Smooth muscle cell (in vitro differentiated cells): ENCODE data around the gene MTCH2. TPM values are rescaled to one million over a fixed set of nuclear protein-coding genes. Genes with fewer than 3 reads are reported as not detected.

ENCODE experiments used
- DNase-seq: peaks from one replicate; lab custom pipeline; 2025; ENCODE audit not compliant: unreplicated experiment; lab: John Stamatoyannopoulos, UW
- H2AFZ ChIP-seq: fragments of 200-600 bp; sonication (generic); 2 replicates; pipeline ENCODE4 v1.6.0; 2016; ENCODE audit warnings: antibody characterized with exemption, low read depth, mild to moderate bottlenecking
- H3F3A ChIP-seq: fragments of 200-600 bp; sonication (generic); 2 replicates; pipeline ENCODE4 v1.6.0; 2017; ENCODE audit warnings: antibody characterized with exemption, low read depth
- H3K27ac ChIP-seq: fragments of 200-600 bp; sonication (generic); 2 replicates; pipeline ENCODE4 v1.5.1; 2016; ENCODE audit warnings: low read depth, mild to moderate bottlenecking
- H3K27me3 ChIP-seq: fragments of 200-600 bp; sonication (generic); 2 replicates; pipeline ENCODE4 v1.6.1; 2016; ENCODE audit warnings: low read depth, mild to moderate bottlenecking
- H3K36me3 ChIP-seq: fragments of 200-600 bp; sonication (generic); 2 replicates; pipeline ENCODE4 v1.5.1; 2016; ENCODE audit warnings: low read depth
- H3K4me1 ChIP-seq: fragments of 200-600 bp; sonication (generic); 2 replicates; pipeline ENCODE4 v1.5.1; 2016; ENCODE audit warnings: low read depth
- H3K4me2 ChIP-seq: fragments of 200-600 bp; sonication (generic); 2 replicates; pipeline ENCODE4 v1.6.0; 2016; ENCODE audit warnings: mild to moderate bottlenecking
- H3K4me3 ChIP-seq: fragments of 200-600 bp; sonication (generic); 2 replicates; pipeline ENCODE4 v1.5.1; 2016; ENCODE audit warnings: mild to moderate bottlenecking
- H3K79me2 ChIP-seq: fragments of 200-600 bp; sonication (generic); 2 replicates; pipeline ENCODE4 v1.6.0; 2016; ENCODE audit warnings: low read depth, mild to moderate bottlenecking
- H3K9ac ChIP-seq: fragments of 200-600 bp; sonication (generic); 2 replicates; pipeline ENCODE4 v1.6.0; 2016; ENCODE audit warnings: low read depth
- H3K9me3 ChIP-seq: fragments of 200-600 bp; sonication (generic); replicated peaks from 2 replicates; pipeline ENCODE4 v1.5.1; 2016; ENCODE audit warnings: low read depth
- H4K20me1 ChIP-seq: fragments of 200-600 bp; sonication (generic); 2 replicates; pipeline ENCODE4 v1.6.0; 2016; ENCODE audit warnings: low read depth
- WGBS: methylation state at CpG from one replicate; pipeline ENCODE4 v1.1.7; 2016; ENCODE audit warnings: low lambda C conversion rate; 5-methylcytosine and 5-hydroxymethylcytosine counted together
- polyA plus RNA-seq: library from polyadenylated mRNA; unstranded; fragments of >200 nt; fragmentation: Nextera tagmentation; extraction: Ambion mirVana; gene quantifications from 2 replicates; pipeline ENCODE4 v1.2.1, GENCODE V29; 2016
- total RNA-seq: library from RNA; depleted of rRNA; stranded (reverse); fragments of >200 nt; gene quantifications from 2 replicates; pipeline ENCODE4 v1.2.3, GENCODE V29; 2014
- TF ChIP-seq, protein P1 (sequence below): fragments of 200-600 bp; sonication (generic); IDR thresholded peaks from 2 replicates; pipeline ENCODE4 v1.5.1; 2017; ENCODE audit warnings: borderline replicate concordance, mild to moderate bottlenecking, antibody characterized with exemption; ENCODE audit not compliant: insufficient read depth, poor library complexity, severe bottlenecking

MTCH2 gene
- total and polyA plus RNA-seq, 2 experiments from 2014 or later, result 97.0 to 152 TPM

DNA sequence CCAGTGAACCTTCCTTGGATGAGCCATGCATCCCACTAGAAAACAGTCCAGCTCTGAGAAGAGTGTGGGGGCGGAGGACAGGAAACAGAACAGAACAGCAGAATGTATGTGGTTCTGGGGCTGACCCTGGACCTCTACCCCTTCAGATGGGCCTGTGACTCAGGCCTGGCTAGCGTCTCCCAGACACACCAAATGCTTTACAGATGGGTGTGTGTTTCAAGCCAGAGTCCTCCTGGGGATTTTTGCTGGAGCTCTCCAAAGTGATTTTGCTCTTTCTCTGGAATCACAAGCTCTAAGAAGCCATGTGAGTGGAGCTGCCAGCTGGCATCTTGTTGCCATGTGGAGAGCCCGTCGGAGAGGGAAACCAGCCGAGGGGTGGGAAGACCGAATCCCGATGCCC is 35.0 kb downstream of the MTCH2 start:
- no peaks in the 10 kb centered on the region for H3K79me2 ChIP-seq
- H3K4me2 ChIP-seq, result peak overlapping the region; percentile 54
- no peak overlapping the region for H3K9ac ChIP-seq
- H3K36me3 ChIP-seq, result no peaks in the 10 kb centered on the region
- DNase-seq, result peak; percentile 17
- peak overlapping the region; percentile 52 for H3K27ac ChIP-seq
- WGBS, result 41% methylated on average over 7 of the region's 7 CpGs
- TF ChIP-seq, protein P1, sequence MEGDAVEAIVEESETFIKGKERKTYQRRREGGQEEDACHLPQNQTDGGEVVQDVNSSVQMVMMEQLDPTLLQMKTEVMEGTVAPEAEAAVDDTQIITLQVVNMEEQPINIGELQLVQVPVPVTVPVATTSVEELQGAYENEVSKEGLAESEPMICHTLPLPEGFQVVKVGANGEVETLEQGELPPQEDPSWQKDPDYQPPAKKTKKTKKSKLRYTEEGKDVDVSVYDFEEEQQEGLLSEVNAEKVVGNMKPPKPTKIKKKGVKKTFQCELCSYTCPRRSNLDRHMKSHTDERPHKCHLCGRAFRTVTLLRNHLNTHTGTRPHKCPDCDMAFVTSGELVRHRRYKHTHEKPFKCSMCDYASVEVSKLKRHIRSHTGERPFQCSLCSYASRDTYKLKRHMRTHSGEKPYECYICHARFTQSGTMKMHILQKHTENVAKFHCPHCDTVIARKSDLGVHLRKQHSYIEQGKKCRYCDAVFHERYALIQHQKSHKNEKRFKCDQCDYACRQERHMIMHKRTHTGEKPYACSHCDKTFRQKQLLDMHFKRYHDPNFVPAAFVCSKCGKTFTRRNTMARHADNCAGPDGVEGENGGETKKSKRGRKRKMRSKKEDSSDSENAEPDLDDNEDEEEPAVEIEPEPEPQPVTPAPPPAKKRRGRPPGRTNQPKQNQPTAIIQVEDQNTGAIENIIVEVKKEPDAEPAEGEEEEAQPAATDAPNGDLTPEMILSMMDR, result no peak
- H3K4me3 ChIP-seq, result no peak overlapping the region
- H3K27me3 ChIP-seq, result no peaks in the 10 kb centered on the region
- H4K20me1 ChIP-seq, result peaks cover 3% of the 10 kb centered on the region
- H3K4me1 ChIP-seq, result peaks cover 8% of the 10 kb centered on the region
- H2AFZ ChIP-seq, result no peak overlapping the region
- no peaks in the 10 kb centered on the region for H3K9me3 ChIP-seq
- peaks cover 6% of the 10 kb centered on the region for H3F3A ChIP-seq

DNA sequence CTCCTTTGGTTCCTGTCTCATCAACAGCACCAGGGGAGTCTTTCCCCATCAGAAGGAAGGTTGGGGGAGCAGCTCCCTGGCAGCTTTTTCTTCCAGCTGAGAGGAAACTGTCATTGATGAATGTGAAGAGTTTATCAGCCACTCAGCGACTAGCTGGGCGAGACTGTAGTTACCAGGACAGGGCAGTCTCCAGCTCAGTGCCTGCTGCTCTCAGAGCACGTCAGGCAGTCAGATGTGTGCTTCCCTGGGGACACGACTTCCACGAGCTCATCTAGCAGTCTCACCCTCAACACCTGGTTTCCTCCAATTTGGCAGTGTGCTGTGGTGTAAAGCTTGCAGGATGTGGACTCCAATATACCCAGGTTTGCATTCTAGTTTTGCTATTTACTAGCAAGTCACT is 35.6 kb downstream of the MTCH2 start:
- Histone ChIP-seq H3K4me1 (peaks cover 8% of the 10 kb centered on the region), H3K9ac (no peak overlapping the region), H3K27me3 (no peaks in the 10 kb centered on the region), H3K36me3 (no peaks in the 10 kb centered on the region), H3K27ac (peak overlapping the region; percentile 17), H4K20me1 (peaks cover 3% of the 10 kb centered on the region), H3K4me3 (no peak overlapping the region), H3F3A (peaks cover 6% of the 10 kb centered on the region), H3K4me2 (peak overlapping the region; percentile 54), H3K9me3 (no peaks in the 10 kb centered on the region), H2AFZ (no peak overlapping the region), H3K79me2 (no peaks in the 10 kb centered on the region)
- TF ChIP-seq, protein P1, result no peak
- 19% methylated on average over 5 of the region's 5 CpGs for WGBS
- DNase-seq, result no peak

DNA sequence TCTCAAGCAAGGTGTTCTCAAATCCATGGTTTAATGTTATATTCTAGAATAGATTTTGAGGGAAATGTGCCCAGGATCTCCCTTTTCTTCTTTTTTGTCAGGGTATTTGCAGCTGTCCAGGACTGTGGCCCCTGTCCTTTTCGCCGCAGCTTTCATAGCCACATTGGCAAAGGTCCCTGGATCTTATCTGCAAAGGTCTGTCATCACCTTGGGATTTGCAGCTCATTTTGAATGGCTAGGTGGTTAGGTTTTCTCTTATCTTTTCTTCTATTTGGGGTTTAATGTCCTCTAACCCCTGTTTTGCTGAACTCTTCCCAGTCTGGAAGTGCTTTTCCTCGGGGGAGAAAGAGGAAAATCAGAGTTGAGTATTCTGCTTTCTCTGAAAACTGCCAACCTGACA is 36.4 kb downstream of the MTCH2 start:
- no peak overlapping the region for H3K4me2 ChIP-seq
- H3K27ac ChIP-seq, result no peak overlapping the region
- peaks cover 6% of the 10 kb centered on the region for H3F3A ChIP-seq
- H2AFZ ChIP-seq, result no peak overlapping the region
- H3K9ac ChIP-seq, result no peak overlapping the region
- 67% methylated on average over 3 of the region's 3 CpGs for WGBS
- peaks cover 3% of the 10 kb centered on the region for H4K20me1 ChIP-seq
- no peaks in the 10 kb centered on the region for H3K36me3 ChIP-seq
- H3K27me3 ChIP-seq, result no peaks in the 10 kb centered on the region
- H3K79me2 ChIP-seq, result no peaks in the 10 kb centered on the region
- no peaks in the 10 kb centered on the region for H3K9me3 ChIP-seq
- H3K4me1 ChIP-seq, result peaks cover 8% of the 10 kb centered on the region
- no peak for DNase-seq
- TF ChIP-seq, protein P1, result no peak
- no peak overlapping the region for H3K4me3 ChIP-seq

DNA sequence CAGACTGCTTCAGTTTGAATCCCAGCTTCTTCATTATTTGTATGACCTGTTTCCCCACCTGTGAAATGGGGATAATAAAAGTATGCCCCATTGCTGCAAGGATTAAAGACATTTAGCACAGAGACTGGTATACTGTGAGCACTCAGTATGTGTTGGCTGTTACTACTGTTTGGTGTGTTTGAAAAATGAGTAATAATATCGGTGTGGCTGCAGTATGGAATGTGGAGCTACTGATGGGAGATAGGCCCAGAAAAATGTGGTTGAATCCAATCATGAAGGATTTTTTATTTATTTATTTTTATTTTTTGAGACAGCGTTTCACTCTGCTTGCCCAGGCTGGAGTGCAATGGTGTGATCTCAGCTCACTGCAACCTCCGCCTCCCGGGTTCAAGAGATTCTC is 39.1 kb downstream of the MTCH2 start:
- Histone ChIP-seq H4K20me1 (peaks cover 3% of the 10 kb centered on the region), H3K27me3 (no peaks in the 10 kb centered on the region), H3K9me3 (no peaks in the 10 kb centered on the region), H3K4me3 (no peak overlapping the region), H2AFZ (no peak overlapping the region), H3K4me1 (peaks cover 15% of the 10 kb centered on the region), H3K4me2 (no peak overlapping the region), H3F3A (peaks cover 6% of the 10 kb centered on the region), H3K36me3 (no peaks in the 10 kb centered on the region), H3K27ac (no peak overlapping the region), H3K9ac (no peak overlapping the region), H3K79me2 (no peaks in the 10 kb centered on the region)
- 96% methylated on average over 4 of the region's 4 CpGs for WGBS
- no peak for DNase-seq
- TF ChIP-seq, protein P1, result no peak
